Thoracic aorta (tissue), 2 donors: ENCODE results near the gene ALPK3. TPM values are rescaled to one million over a fixed set of nuclear protein-coding genes. Genes with fewer than 3 reads are reported as not detected.

Experiments
- ATAC-seq: fragments of 150-250 bp; one replicate; pipeline ENCODE4 v1.8.0; 2017; ENCODE audit warnings: low read depth; ENCODE audit not compliant: insufficient number of reproducible peaks, low FRiP score
- DNase-seq: peaks from one replicate; pipeline ENCODE4 v3.0.0-alpha.2; 2020; ENCODE audit warnings: low spot score
- H3K27ac ChIP-seq, 2 donors: fragments of 200-600 bp; sonication (generic); 1 replicate in 1 of 2; 2 replicates in 1 of 2; pipeline ENCODE4 v1.5.1; 2016; ENCODE audit warnings: mild to moderate bottlenecking in 2 of 2, moderate library complexity in 2 of 2
- H3K27me3 ChIP-seq: fragments of 200-600 bp; sonication (generic); replicated peaks from 2 replicates; pipeline ENCODE4 v1.6.0; 2016; ENCODE audit warnings: mild to moderate bottlenecking; ENCODE audit not compliant: insufficient read depth
- H3K36me3 ChIP-seq: fragments of 200-600 bp; sonication (generic); one replicate; pipeline ENCODE4 v1.5.1; 2016
- H3K4me1 ChIP-seq, 2 donors: fragments of 200-600 bp; sonication (generic); 1 replicate in 1 of 2; 2 replicates in 1 of 2; pipeline versions ENCODE4 v1.5.1 to v1.6.0; 2016; ENCODE audit warnings: low read depth in 2 of 2, mild to moderate bottlenecking in 1 of 2; ENCODE audit not compliant: control insufficient read depth in 1 of 2
- H3K4me3 ChIP-seq: fragments of 200-600 bp; sonication (generic); 2 replicates; pipeline ENCODE4 v1.5.1; 2016; ENCODE audit warnings: mild to moderate bottlenecking
- H3K9me3 ChIP-seq: fragments of 200-600 bp; sonication (generic); 2 replicates; pipeline ENCODE4 v1.5.1; 2016
- total RNA-seq, 2 donors: library from RNA; depleted of rRNA; stranded (reverse); fragments of >200 nt; gene quantifications; one replicate each; pipeline versions ENCODE4 v1.1.0 to v1.2.3, GENCODE V29; 2016
- TF ChIP-seq, protein P1 (sequence below): fragments of 200-600 bp; sonication (generic); IDR thresholded peaks from one replicate; pipeline ENCODE4 v1.5.1; 2019; ENCODE audit warnings: antibody characterized with exemption

The ALPK3 gene
- total RNA-seq, 2 donors from 2014 or later = 56.9 to 81.1 TPM

DNA sequence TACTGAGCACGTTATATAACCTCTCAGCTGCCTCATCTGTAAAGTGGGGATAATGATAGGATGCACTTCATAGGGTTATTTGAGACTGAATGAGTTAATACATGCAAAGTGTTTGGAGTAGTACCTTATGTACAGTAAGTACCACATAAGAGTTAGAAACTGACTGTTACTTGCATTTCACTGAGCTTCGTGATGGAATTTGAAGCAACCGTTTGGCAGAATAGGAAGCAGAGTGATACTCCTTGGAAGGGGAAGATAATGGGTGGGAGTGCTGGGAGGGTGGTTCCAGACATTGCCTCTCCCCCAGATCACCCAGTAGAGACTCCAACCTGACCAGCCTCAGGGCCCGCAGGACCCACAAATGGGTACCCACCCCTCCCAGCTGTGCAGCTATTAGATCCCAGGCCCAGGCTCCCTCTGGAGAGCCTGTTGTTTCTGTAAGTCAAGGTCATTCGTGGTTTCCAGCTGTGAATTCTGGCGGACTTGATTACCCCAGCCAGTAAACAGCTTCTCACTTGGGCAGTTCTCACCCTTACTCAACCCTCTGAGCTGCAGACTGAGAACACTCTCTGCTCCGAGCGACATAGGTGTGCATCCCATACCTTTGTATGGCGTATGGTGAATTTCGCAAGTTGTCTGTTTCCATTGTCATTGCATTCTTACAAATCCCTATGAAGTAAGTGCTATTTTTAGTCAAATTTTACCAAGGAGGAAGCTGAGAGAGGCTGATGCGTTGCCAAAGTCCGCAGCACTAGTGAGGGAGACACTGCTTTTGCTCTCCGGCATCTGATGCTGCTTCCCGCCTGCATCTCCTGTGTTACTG is 11.1 kb downstream of the ALPK3 start:
- DNase-seq (no peak), ATAC-seq (no peak)
- Histone ChIP-seq H3K4me1 (peaks cover 30 to 98% of the 10 kb centered on the region in 2 donors), H3K27ac (peak overlapping the region; percentile 43 to 60), H3K9me3 (no peaks in the 10 kb centered on the region), H3K4me3 (peak overlapping the region; percentile 3), H3K36me3 (peaks cover 6% of the 10 kb centered on the region), H3K27me3 (no peaks in the 10 kb centered on the region)
- TF ChIP-seq, protein P1, sequence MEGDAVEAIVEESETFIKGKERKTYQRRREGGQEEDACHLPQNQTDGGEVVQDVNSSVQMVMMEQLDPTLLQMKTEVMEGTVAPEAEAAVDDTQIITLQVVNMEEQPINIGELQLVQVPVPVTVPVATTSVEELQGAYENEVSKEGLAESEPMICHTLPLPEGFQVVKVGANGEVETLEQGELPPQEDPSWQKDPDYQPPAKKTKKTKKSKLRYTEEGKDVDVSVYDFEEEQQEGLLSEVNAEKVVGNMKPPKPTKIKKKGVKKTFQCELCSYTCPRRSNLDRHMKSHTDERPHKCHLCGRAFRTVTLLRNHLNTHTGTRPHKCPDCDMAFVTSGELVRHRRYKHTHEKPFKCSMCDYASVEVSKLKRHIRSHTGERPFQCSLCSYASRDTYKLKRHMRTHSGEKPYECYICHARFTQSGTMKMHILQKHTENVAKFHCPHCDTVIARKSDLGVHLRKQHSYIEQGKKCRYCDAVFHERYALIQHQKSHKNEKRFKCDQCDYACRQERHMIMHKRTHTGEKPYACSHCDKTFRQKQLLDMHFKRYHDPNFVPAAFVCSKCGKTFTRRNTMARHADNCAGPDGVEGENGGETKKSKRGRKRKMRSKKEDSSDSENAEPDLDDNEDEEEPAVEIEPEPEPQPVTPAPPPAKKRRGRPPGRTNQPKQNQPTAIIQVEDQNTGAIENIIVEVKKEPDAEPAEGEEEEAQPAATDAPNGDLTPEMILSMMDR = no peak

- ATAC-seq = no peak
- TF ChIP-seq, protein P1 = no peak
- peaks cover 21 to 98% of the 10 kb centered on the region in 2 donors for H3K4me1 ChIP-seq
These were observed 12.3 kb downstream of the ALPK3 start for GRCh38 chr15:84829428-84829827.

DNA sequence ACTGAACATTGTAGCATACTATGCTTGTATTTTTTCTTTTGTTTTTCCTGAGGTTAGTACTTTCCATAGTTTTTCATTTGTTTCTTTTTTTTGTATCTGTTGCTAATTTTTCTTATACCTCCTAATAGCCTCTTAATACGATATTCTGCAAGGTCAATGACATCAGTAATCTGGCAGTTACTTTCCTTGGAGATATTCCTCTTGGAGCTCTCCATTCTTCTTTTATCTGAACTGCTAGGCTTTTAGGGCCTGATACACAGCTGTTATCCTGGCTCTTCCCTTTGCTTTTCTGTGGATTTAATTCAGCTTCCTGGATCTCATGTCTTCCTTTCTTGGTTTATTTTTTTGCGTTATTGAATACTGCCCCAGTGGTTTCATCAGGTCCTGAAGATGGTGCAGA is 12.9 kb downstream of the ALPK3 start:
- H3K9me3 ChIP-seq = no peaks in the 10 kb centered on the region
- no peaks in the 10 kb centered on the region for H3K27me3 ChIP-seq
- H3K4me3 ChIP-seq = no peak overlapping the region
- no peak for DNase-seq
- H3K27ac ChIP-seq = no peak overlapping the region
- ATAC-seq = no peak
- peaks cover 21 to 98% of the 10 kb centered on the region in 2 donors for H3K4me1 ChIP-seq
- TF ChIP-seq, protein P1 = no peak
- H3K36me3 ChIP-seq = peaks cover 6% of the 10 kb centered on the region

More at GRCh38 chr15:84829428-84829827, 12.3 kb downstream of the ALPK3 start:
- Histone ChIP-seq H3K4me3 (no peak overlapping the region), H3K27me3 (no peaks in the 10 kb centered on the region), H3K27ac (peak overlapping the region in 1 of 2 donors; percentile 60), H3K36me3 (peaks cover 6% of the 10 kb centered on the region), H3K9me3 (no peaks in the 10 kb centered on the region)
- no peak for DNase-seq

GRCh38 chr15:84831028-84831427 is 13.9 kb downstream of the ALPK3 start:
- Histone ChIP-seq H3K27me3 (no peaks in the 10 kb centered on the region), H3K27ac (peak overlapping the region in 1 of 2 donors; percentile 2), H3K36me3 (peaks cover 10% of the 10 kb centered on the region), H3K9me3 (no peaks in the 10 kb centered on the region), H3K4me1 (peaks cover 21 to 96% of the 10 kb centered on the region in 2 donors), H3K4me3 (no peak overlapping the region)
- TF ChIP-seq, protein P1 = no peak
- ATAC-seq = no peak
- DNase-seq = no peak

DNA sequence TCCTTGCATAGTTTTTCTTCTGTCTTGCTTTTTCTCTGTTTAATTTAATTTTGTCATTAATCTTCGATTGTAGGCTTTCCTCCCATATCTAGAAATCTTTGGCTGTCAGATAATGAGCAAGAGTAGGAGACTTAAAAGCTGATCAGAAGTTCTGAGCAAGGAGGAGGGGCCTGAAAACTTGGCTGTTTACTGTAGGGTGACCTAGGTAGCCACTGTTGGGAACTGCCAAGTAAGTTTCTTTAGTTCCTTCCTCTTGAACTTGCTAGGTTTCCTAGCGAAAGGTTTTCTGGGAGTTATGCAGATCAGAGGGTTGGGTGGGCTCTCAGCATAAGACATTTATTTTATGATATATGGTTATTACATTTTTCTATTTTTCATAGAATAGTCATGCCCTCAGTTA is 14.5 kb downstream of the ALPK3 start:
- H3K36me3 ChIP-seq = peaks cover 14% of the 10 kb centered on the region
- TF ChIP-seq, protein P1 = no peak
- no peaks in the 10 kb centered on the region for H3K9me3 ChIP-seq
- ATAC-seq (no peak), DNase-seq (no peak)
- H3K4me3 ChIP-seq = no peak overlapping the region
- H3K27me3 ChIP-seq = no peaks in the 10 kb centered on the region
- H3K27ac ChIP-seq = peak overlapping the region in 1 of 2 donors; percentile 42
- H3K4me1 ChIP-seq = peaks cover 16 to 95% of the 10 kb centered on the region in 2 donors
